Loucy (cell line): Measurements from ENCODE around the gene ITGB3.

Source experiments
- EZH2phosphoT487 ChIP-seq: fragments of 200-600 bp; IDR thresholded peaks from 2 replicates; pipeline ENCODE4 v1.6.1; 2018; ENCODE audit warnings: antibody characterized with exemption, mild to moderate bottlenecking, moderate library complexity, borderline replicate concordance
- TF ChIP-seq, protein P1 (sequence below): fragments of 200-600 bp; sonication (generic); conservative IDR thresholded peaks from 2 replicates; pipeline ENCODE4 v1.5.1; 2014; ENCODE audit warnings: mild to moderate bottlenecking, antibody characterized with exemption, low read length

DNA sequence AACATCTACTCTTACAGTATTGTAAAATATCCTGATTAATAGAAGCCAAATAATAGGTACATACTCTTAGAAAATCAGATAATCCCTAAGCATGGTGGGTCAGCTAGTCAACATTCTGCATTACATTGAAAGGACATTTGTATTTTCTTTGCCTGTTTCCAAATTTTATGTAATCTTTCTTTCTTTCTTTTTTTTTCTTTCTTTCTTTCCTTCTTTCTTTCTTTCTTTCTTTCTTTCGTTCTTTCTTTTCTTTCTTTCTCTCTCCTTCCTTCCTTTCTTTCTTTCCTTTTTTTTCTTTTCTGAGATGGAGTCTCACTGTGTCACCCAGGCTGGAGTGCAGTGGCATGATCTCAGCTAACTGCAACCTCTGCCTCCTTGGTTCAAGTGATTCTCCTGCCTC, 18.9 kb downstream of the ITGB3 start:
- TF ChIP-seq, protein P1, sequence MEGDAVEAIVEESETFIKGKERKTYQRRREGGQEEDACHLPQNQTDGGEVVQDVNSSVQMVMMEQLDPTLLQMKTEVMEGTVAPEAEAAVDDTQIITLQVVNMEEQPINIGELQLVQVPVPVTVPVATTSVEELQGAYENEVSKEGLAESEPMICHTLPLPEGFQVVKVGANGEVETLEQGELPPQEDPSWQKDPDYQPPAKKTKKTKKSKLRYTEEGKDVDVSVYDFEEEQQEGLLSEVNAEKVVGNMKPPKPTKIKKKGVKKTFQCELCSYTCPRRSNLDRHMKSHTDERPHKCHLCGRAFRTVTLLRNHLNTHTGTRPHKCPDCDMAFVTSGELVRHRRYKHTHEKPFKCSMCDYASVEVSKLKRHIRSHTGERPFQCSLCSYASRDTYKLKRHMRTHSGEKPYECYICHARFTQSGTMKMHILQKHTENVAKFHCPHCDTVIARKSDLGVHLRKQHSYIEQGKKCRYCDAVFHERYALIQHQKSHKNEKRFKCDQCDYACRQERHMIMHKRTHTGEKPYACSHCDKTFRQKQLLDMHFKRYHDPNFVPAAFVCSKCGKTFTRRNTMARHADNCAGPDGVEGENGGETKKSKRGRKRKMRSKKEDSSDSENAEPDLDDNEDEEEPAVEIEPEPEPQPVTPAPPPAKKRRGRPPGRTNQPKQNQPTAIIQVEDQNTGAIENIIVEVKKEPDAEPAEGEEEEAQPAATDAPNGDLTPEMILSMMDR: no peak
- no peak for TF ChIP-seq EZH2phosphoT487
